ENCODE data around the gene PECR. TPM values are rescaled to one million over a fixed set of nuclear protein-coding genes. Genes with fewer than 3 reads are reported as not detected.

PECR gene
- total and polyA plus RNA-seq, 12 donors, result 5.3 to 22.2 (median 10.7) TPM

DNA sequence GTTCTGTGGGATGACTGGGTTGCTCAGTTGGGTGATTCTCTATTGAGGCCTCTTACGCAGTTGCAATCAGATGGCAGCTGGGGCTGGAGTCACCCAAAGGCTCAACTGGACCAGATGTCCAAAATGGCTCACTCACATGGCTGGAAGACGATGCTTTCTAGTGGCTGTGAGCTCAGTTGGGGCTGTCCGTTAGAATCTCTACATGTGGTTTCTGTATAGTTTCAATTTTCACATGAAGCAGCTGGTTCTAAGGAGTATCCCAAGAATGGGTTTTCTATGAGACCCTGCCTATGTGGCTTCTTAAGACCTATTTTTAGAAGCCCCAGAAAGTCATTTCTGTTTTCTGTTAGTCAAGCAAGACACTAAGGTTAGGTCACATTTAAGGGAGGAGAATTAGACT lies 32.0 kb upstream of the PECR start:
- intact Hi-C loops (cut with DNase I), result loop anchor here in 1 of 2 donors (10.0 kb wide), 1 partner anchor 291 kb away; no protein-coding TSS in a partner anchor
- WGBS, 4 donors, result 82 to 95% (median 86%) methylated on average over 3 of the region's 3 CpGs
- peak overlapping the region in 1 of 5 donors; percentile 5 for H3K27ac ChIP-seq

DNA sequence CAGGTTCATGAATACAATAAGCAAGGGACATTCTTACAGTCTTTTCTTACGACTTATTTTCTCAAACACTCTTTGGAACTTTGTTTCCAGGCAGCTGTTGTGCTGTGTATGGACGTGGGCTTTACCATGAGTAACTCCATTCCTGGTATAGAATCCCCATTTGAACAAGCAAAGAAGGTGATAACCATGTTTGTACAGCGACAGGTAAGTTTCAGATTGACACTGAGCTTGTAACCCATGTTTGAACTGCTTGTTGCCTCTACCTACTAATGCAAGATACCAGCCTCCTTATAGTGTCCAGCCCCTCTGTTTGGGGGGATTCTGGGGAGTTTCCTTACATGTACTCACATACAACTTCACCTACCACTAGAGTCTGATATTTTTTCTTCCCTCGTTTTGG lies 31.3 kb upstream of the PECR start:
- Histone ChIP-seq H3K27ac (no peak overlapping the region), H3K4me3 (no peak overlapping the region), H3K9me3 (replicated peaks in 1 of 3) (no peaks in the 10 kb centered on the region), H3K36me3 (replicated peaks in 1 of 2) (peaks cover 0 to 48% of the 10 kb centered on the region in 2 donors), H3K27me3 (no peaks in the 10 kb centered on the region), H3K4me1 (replicated peaks in 1 of 2) (peaks cover 31 to 57% of the 10 kb centered on the region in 2 donors)
- intact Hi-C loops (cut with DNase I), result loop anchor here in 1 of 2 donors (10.0 kb wide), 1 partner anchor 292 kb away; no protein-coding TSS in a partner anchor
- DNase-seq, result no peak
- WGBS, 4 donors, result 74 to 82% (median 78%) methylated on average over 4 of the region's 4 CpGs
- TF ChIP-seq, protein P1, sequence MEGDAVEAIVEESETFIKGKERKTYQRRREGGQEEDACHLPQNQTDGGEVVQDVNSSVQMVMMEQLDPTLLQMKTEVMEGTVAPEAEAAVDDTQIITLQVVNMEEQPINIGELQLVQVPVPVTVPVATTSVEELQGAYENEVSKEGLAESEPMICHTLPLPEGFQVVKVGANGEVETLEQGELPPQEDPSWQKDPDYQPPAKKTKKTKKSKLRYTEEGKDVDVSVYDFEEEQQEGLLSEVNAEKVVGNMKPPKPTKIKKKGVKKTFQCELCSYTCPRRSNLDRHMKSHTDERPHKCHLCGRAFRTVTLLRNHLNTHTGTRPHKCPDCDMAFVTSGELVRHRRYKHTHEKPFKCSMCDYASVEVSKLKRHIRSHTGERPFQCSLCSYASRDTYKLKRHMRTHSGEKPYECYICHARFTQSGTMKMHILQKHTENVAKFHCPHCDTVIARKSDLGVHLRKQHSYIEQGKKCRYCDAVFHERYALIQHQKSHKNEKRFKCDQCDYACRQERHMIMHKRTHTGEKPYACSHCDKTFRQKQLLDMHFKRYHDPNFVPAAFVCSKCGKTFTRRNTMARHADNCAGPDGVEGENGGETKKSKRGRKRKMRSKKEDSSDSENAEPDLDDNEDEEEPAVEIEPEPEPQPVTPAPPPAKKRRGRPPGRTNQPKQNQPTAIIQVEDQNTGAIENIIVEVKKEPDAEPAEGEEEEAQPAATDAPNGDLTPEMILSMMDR (IDR thresholded peaks at IDR 0.05), result no peak
- no peak for TF ChIP-seq POLR2A (IDR thresholded peaks at IDR 0.05)

More for the DNA sequence above, 32.0 kb upstream of the PECR start:
- DNase-seq, result no peak
- H3K4me1 ChIP-seq (replicated peaks in 1 of 2), result peaks cover 25 to 51% of the 10 kb centered on the region in 2 donors
- H3K4me3 ChIP-seq, result no peak overlapping the region
- no peaks in the 10 kb centered on the region for H3K9me3 ChIP-seq (replicated peaks in 1 of 3)
- peaks cover 0 to 52% of the 10 kb centered on the region in 2 donors for H3K36me3 ChIP-seq (replicated peaks in 1 of 2)
- no peaks in the 10 kb centered on the region for H3K27me3 ChIP-seq
- no peak for TF ChIP-seq POLR2A (IDR thresholded peaks at IDR 0.05)
- TF ChIP-seq, protein P1 (IDR thresholded peaks at IDR 0.05), result no peak

DNA sequence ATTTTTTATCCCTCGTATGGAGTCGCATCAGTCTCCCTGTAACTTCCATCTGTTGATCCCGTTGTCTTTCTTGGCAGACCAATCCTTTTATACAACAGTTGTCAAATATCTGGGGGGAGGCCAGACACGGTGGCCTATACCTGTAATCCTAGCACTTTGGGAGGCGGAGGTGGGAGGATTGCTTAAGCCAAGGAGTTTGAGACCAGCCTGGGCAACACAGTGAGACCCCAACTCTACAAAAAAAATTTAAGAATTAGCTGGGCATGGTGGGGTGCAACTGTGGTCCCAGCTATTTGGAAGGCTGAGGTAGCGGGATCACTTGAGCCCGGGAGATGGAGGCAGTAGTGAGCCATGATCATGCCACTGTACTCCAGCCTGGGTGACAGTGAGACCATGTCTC lies 29.5 kb upstream of the PECR start:
- TF ChIP-seq, protein P1 (IDR thresholded peaks at IDR 0.05), result no peak
- TF ChIP-seq POLR2A (IDR thresholded peaks at IDR 0.05), result no peak
- 77 to 82% (median 79%) methylated on average over 7 of the region's 7 CpGs for WGBS, 4 donors
- Histone ChIP-seq H3K27ac (peak overlapping the region in 1 of 5 donors; percentile 1), H3K36me3 (replicated peaks in 1 of 2) (peaks cover 0 to 39% of the 10 kb centered on the region in 2 donors), H3K9me3 (replicated peaks in 1 of 3) (no peaks in the 10 kb centered on the region), H3K4me1 (replicated peaks in 1 of 2) (peaks cover 32 to 48% of the 10 kb centered on the region in 2 donors), H3K27me3 (no peaks in the 10 kb centered on the region), H3K4me3 (no peak overlapping the region)
- intact Hi-C loops (cut with DNase I), result loop anchor here in 1 of 2 donors (10.0 kb wide), 1 partner anchor 294 kb away; no protein-coding TSS in a partner anchor
- no peak for DNase-seq

DNA sequence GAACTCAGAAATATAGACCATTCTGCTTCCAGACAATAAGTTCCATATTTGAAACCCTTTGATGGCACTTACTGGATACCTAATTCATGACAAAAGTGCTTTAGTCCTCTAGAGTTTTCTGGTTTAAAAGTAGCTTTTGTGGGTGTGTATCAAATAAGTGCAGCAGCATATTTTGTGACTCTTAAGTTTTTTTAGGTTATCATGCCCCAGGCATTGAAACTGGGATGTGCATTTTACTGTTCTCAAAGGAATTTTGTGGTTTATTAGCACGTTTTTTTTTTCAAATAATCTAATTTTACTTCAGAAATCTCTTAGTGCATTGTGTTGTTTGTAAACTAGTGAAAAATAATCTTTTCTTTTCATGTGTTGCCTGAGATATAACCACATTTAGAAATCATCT lies 29.0 kb upstream of the PECR start:
- H3K27ac ChIP-seq, result peak overlapping the region in 1 of 5 donors; percentile 88
- 10 to 24% (median 15%) methylated on average over 1 of the region's 1 CpG for WGBS, 4 donors

More for the DNA sequence above, 29.0 kb upstream of the PECR start:
- Histone ChIP-seq H3K36me3 (replicated peaks in 1 of 2) (peaks cover 0 to 39% of the 10 kb centered on the region in 2 donors), H3K4me1 (replicated peaks in 1 of 2) (peaks cover 30 to 43% of the 10 kb centered on the region in 2 donors), H3K27me3 (no peaks in the 10 kb centered on the region), H3K9me3 (replicated peaks in 1 of 3) (no peaks in the 10 kb centered on the region), H3K4me3 (peak overlapping the region in 1 of 4 donors; percentile 71)
- intact Hi-C loops (cut with DNase I), result loop anchor here in 1 of 2 donors (10.0 kb wide), 1 partner anchor 294 kb away; no protein-coding TSS in a partner anchor
- DNase-seq, result no peak
- TF ChIP-seq POLR2A (IDR thresholded peaks at IDR 0.05), result no peak
- TF ChIP-seq, protein P1 (IDR thresholded peaks at IDR 0.05), result no peak
